HG03565 (cell line): Measurements from ENCODE around the gene DLG2.

Experiments
- ATAC-seq: cut with Tn5 transposase; IDR thresholded peaks from one replicate; pipeline ENCODE4 v1.9.1; 2021; ENCODE audit warnings: mild to moderate bottlenecking, moderate library complexity; ENCODE audit not compliant: unreplicated experiment

Gene DLG2

GRCh38 chr11:85572056-85572455 is 55.1 kb downstream of the DLG2 start:
- no peak for ATAC-seq

DNA sequence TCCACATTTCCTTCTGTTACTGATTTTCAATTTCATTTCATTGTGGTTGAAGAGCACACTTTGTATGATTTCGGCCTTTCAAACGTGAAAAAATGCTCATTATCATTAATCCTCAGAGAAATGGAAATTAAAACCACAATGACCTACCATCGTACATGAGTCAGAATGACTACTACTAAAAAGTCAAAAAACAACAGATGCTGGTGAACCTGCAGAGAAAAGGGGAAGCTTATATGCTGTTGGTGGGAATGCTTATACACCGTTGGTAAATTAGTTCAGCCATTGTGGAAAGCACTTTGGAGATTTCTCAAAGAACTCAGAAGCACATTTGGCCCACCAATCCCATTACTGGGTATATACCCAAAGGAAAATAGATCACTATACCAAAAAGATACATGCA is 57.6 kb downstream of the DLG2 start:
- ATAC-seq = no peak

DNA sequence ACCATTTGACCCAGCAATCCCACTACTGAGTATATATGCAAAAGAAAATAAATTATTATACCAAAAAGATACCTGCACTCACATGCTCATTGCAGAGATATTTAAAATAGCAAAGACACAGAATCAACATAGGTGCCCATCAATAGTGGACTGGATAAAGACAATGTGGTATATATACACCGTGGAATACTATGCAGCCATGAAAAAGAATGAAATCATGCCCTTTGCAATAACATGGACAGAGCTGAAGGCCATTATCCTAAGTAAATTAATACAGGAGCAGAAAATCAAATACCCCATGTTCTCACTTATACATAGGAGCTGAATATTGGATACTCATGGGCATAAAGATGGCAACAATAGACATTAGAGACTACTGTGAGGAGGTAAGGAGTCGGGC is 68.7 kb downstream of the DLG2 start:
- ATAC-seq = no peak

DNA sequence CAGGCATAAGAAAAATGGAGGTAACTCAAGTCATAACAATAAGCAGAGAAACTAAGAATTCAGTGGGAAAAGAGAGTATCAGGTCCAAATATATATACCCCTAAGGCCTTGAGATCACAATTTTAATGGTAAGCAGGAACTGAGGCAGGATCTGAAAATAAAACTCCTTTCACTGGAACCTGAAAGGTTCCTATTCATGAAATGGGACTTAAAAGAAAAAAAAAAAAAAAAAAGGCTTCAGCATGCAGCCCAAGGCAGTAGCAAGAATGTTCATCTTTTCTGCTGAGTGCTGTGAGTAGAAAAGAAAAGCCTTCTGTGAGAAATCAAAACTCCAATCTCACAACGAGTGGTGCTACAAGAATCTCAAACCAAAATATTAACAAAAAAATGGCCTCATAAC is 75.3 kb downstream of the DLG2 start:
- ATAC-seq = no peak

- no peak for ATAC-seq
These were observed 85.5 kb downstream of the DLG2 start for GRCh38 chr11:85541683-85542082.

GRCh38 chr11:85540635-85541205 is 86.4 kb downstream of the DLG2 start:
- ATAC-seq = no peak

DNA sequence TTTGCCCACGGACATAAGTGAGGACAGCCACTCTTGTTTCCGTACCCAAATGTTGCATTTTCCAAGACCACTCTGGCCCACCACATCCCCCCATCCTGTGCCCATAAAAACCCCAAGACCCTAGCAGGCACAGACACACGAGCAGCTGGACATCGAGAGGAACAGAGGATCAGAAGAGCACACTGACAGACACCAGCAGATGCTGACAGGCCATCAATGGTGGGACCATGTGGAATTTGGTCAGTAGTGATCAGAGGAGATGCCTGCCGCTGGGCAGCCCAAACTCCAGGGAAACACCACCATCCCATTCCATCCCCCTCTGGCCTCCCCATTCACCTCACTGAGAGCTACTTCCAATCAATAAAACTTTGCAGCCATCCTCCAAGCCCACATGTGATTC is 87.0 kb downstream of the DLG2 start:
- no peak for ATAC-seq

- no peak for ATAC-seq
These were observed 87.4 kb downstream of the DLG2 start for GRCh38 chr11:85539740-85540139.

- ATAC-seq = no peak
These were observed 88.0 kb downstream of the DLG2 start for GRCh38 chr11:85539029-85539689.

DNA sequence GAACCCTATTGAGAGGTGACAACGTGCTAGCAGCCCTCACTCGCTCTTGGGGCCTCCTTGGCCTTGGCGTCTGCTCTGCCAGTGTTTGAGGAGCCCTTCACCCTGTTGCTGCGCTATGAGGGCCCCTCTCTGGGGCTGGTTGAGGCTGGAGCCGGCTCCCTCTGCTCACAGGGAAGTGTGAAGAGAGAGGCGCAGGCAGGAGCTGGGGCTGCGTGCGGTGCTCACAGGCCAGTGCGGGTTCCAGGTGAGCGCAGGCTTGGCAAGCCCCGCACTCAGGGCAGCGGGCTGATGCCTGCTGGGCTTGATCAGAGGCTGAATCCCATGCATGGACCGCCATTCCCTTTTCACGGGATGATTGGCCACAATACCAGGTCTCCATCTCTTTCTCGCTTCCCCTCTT is 90.7 kb downstream of the DLG2 start:
- no peak for ATAC-seq

GRCh38 chr11:85534806-85535205 is 92.3 kb downstream of the DLG2 start:
- no peak for ATAC-seq

DNA sequence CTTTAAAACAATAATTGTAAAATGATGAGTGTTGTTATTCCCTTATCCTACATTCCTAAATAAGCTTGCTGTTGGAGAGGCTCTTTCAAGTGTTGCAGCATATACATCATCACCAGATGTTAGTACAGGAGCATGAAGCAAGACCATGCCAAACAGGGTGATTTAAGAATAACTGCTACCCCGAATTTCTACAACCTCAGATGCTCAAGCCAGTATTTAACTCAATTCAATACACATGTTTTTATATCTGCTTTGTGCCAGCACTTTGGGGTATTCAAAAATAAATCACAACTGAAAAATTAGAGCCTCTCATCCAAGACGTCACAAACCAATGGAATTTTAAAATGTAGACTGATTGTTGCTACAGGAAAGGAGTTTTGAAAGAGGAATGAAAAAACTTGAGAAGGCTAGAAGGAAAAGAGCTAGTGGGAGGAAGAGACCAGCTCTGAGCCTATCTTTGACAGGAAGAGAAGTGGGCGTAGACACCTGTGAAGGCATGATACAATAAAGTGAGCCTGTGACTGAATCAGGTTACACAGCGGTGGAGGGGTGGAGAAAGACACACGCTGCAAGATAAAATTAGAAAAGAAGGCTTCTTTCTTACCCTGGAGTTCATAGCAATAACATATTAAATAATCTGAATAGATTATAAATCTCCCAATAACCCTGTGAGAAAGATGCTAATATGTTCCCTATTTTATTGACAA is 95.8 kb downstream of the DLG2 start:
- ATAC-seq = no peak

DNA sequence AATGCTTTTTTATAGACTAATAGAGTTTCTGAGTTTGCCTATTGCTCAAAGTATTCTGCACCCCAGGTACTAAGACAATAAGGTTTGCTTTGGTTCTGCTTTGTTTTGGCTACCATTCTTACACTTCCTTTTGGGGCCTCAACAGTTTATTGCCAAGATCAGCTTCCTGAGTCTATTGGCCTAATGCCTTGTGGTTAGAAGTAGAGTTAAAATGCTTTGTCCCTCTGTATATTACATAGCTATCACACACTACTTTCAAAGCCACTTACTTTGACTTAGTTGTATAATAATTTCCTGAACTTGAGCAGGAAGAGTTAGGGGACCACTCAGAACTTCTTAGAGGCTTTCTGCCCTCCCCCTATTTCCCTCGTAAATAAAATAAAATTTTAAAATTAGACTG is 96.5 kb downstream of the DLG2 start:
- no peak for ATAC-seq

GRCh38 chr11:85526564-85526963 is 100.6 kb downstream of the DLG2 start:
- no peak for ATAC-seq

- no peak for ATAC-seq
These were observed 101.5 kb downstream of the DLG2 start for GRCh38 chr11:85525686-85526085.

- no peak for ATAC-seq
These were observed 109.9 kb downstream of the DLG2 start for GRCh38 chr11:85517272-85517671.

GRCh38 chr11:85495918-85496317 is 131.2 kb downstream of the DLG2 start:
- no peak for ATAC-seq

DNA sequence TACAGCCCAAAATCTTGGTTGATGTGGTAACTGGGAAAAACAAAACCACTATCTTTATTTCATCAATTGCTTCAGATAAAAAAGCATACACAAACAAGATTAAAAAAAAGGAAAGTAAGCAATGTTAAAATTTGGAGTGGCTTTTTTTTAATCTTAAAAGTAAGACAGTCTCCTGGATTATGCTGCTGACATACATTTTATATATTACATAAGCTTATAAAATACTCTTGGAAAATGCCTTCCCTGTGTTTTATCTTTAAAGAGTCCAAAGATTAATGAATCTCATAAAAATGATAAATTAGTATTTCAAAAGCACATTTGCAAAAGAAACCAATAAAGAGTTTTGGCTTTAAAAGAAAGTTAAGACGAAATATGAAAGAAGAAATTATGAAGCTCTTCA is 132.7 kb downstream of the DLG2 start:
- ATAC-seq = no peak

DNA sequence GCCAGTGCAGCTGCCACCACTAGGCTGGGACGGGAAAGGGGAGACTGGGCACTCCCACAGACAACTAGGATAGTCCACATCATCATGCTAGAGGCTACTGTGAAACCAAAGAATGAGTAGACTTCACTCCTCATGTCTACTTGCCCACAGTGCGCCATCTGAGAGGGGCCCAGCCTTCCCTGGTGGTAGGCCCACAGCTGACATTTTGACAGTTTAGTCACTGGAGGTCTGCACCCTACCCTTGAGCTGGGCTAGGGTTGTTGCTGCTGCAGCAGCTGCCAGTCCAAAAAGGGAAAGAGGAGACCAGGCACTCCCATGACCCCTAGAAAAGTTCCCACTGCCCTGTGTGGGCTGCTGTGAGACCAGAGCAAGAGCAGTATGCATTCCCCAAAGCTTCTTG is 141.2 kb downstream of the DLG2 start:
- no peak for ATAC-seq

- no peak for ATAC-seq
These were observed 143.3 kb downstream of the DLG2 start for GRCh38 chr11:85483861-85484260.

GRCh38 chr11:85481862-85482261 is 145.3 kb downstream of the DLG2 start:
- ATAC-seq = no peak
